NCI-H1092 treated with DMSO at 0.1 percent for 48 hours (cell line): ENCODE results near the gene FAM171A2.
A peak's percentile ranks its signal among the peaks of the same experiment; 100 is the strongest.
"Not testable (repeated sequence)": the region's sequence is repeated elsewhere in the genome, so short reads cannot be mapped to it uniquely, and the experiment has no call there.

Experiments
- DNase-seq: peaks from one replicate; lab custom pipeline; 2025; lab: John Stamatoyannopoulos, UW

The FAM171A2 gene

DNA sequence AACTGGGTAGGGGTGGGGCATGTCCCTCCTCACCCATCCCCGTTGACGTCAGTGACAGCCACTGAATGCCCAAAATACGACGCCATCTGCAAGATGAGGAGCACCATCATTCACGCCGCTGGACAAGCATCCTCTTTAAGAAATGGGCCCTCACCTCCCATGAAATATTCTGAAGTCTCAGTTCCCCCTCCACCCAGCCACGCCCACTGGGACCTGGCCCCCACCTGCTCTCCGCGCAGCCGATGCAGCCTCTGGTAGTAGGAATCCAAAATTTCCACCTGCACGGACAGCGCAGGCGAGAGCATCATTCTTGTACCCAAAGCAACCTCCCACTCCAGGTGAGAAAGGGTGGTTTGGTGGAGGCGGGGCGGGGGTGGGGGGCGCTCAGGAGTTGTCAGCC is 20.2 kb upstream of the FAM171A2 start:
- DNase-seq, result no peak

DNA sequence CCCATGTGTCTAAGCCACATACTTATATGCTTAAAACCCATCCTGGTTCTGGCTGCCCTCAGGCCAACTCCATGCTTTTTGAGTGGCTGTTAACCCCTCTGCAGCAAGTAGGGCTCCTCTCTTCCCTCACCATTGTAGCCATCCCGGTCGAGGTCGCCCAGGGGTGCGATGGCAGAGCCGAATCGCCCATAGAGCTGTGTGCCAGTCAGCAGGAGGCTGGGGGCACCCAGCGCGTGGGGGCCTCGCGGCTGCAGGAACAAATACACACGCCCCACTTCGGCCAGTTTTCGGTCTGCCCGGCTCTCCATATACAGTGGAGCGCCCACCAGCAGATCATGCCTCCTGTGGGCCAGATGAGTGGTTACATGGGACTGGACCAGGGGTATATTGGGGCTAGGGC is 19.7 kb upstream of the FAM171A2 start:
- DNase-seq, result no peak

DNA sequence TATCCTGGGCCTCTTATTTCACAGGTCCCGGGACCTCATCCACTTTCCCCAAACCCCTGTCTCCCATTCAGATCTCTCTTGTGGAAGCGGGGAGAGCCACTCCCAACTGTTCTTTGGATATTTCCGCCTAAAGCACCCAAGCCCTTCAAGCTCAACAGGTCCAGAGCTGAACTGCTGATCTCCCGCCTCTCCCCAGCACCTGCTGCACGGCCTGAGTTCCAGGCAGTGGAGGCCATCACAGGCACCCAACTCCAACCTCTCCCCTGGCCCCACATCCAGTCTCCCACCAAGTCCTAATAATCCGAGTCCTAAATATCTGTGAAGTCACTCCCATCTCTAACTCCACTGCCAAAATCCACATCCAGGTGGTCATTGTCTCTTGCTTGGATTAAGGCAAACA is 19.3 kb upstream of the FAM171A2 start:
- no peak for DNase-seq

DNA sequence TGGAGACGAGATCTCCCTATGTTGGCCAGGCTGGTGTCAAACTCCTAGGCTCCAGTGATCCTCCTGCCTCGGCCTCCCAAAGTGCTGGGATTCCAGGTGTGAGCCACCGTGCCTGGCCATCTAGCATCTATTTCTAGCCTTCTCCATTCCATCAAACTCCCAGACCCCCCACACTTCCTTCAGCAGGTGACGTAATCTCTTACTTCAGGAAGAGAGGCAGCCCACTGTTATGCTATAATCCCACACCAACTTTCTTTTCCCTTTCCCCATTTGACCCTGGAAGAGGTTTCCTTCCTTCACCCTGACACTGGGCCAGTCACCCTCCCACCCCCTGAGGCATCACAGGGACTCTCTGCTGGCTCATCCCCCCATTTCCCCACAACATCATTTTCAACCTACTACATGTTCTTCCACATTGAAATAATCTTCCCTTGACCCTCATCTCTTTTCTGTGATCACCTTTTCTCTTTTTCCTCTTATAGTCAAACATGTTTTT is 18.2 kb upstream of the FAM171A2 start:
- no peak for DNase-seq

DNA sequence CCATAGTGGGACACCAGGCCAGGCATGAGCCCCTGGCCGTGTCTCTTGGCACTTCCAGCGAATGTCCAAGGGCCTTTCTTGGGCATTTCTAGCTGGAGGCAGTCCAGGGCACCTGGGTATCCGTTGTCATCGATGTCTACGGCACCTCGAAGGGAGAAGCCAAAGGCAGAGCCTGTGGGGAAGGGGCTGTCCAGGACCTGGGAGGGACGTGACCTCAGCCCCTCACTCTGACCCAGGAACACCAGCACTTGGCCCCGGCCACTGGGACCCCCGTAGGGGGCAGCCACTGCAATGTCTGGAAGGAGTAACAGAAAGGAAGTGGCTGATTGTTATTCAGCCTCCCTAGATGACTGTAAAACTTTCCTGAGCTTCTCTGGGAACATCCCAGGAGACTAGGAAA is 17.1 kb upstream of the FAM171A2 start:
- no peak for DNase-seq

DNA sequence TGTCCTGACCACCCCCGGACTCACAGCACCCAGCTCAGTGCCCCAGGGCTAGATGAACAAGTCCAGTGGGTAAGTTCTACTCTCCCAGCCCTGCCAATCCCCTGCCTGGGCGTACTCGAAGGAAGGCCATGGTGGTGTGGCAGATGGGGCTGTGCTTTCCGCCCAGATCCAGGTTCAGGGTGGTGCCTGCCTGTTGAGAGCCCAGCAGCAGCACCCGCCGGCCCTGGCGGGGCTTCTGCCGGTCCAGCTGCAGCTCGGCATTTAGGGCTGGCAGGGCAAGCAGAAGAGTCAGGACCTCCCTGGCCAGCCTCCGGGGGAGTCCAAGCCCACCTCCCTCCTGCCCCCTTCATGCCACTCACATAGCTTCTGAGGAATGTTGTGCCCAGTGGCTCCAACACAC is 16.2 kb upstream of the FAM171A2 start:
- no peak for DNase-seq

DNA sequence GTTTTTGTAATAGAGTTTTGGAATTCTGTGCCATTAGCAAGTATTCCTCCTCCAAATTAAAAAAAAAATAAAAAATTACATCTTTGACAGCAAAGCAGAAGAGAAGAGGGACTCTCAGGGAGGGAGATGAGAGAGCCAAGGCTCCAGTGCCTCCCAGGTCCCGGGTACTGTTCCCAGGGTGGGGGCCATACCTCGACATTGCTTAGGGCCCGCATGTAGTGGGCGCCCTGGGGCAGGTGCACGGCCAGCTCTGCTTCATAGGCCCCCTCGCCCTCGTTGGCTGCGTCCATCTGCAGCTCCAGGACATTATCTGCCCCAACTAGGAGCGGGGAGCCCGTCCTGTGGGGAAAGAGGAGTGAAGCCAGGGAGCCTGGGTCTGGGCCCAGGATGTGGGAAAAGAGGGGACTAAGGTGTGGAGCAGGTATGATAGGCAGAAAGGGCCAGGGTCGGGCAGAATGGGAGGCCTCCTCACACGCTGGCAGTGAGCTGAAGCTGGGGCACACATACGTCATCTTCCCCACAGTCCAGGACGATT is 14.6 kb upstream of the FAM171A2 start:
- no peak for DNase-seq

DNA sequence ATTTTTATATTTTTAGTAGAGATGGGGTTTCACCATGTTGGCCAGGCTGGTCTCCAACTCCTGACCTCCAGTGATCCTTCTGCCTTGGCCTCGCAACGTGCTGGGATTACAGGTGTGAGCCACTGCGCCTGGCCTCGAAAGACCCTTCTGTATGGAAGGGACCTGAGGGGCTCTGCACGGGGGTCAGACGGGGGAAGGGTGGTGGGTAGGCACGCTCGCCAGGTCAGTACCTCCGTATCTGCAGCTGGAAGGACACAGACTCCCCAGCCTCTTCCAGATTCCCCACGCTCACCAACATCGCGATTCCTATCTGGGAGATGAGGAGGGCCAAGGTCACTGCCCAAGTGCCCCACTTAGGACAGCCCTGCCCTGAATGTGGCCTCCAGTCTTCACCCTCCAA is 13.1 kb upstream of the FAM171A2 start:
- no peak for DNase-seq

DNA sequence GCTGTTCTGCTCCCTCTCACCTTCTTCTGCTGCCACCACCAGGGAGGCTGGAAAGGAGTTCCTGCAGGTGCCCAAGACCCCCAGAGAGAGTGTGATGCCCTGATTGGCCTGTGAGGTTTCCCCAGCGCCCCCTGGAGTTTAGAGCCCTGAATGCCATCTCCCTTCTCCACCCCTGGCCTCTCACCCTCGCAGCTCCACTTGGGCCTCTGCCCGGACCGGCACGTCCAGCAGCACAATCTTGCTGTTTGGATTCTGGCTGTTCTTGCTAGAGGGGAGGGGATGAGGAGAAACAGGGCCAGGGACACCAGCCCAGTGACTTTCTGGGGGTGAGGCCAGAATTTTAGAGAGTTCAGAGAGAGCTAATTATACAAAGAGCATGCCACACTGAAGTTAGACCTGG is 12.5 kb upstream of the FAM171A2 start:
- no peak for DNase-seq

DNA sequence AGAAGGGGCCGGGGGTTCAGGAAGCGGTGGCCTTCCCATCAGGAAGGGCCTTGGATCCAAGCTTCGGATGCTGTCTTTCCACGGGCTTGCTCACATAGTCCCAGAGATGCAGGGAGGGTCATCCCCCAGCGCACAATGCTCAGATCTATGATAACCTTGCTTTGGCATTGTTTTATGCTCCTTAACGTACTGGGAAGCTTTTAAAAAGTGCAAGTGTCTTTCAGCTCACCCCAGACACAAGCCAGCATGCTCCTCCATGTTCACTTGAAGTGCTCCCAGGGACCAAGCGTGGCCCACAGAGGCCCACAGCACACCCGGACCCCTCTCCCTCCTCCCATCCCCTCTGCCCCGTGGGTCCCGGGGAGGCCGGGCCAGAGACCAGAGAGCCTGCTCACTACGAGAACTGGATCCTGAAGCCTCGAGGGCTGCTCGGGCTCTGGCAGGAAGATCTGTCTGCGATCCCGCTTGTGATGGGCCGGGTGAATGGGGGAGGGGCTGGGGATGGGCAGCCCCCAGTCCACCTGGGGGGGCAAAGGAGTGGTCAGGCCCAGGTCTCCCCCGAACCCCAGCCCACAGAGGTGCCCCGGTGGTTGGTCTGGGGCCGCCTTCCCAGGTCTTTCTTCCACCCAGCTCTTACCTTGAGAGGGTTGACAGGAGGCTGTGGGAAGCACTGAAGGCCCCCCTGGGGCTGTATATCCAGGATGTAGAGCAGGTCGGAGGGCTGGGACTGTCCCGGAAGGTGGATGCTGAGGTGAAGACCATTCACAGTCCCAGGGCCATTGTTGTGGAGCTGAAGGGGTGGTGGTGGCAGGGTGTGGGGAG is 11.8 kb upstream of the FAM171A2 start:
- DNase-seq, result no peak

DNA sequence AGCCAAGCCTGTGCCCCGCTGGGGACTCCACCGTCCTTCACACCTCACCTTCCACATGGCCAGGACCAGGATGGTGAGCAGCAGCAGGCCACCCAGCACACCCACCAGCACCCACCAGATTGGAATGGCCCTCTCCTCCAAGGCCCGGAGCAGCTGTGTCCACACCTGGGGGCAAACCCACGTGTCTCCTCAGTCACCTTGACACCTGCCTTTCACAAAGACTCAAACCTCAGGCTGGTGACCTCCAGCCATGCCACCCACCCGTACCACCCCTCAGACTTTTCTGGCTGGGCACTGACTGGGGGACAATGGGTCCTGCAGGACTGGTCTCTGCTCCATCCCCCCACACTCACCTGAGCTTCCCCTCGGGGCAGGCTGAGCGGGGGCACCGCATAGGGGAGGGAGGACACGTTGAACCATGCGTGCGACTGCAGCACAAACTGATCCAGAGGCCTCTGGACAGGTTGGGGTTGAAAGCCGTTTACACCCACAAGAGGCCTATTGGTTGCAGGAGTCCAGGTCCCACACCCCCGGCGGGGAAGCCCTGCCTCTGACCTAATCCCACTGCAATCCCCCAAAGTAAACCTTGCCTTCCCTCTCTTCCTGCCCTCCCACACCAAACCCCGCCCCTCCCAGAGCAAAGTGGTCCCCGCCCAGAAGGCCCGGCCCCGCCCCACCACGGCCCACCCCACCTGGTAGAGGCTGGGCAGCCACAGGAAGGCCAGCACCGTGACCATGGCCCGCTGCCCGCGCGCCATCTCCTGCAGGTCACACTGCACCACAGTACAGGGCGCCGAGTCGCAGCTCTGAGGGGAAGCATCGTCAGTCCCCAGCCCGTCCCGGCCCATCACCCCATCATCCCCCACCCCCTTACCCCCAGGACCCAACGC is 10.9 kb upstream of the FAM171A2 start:
- no peak for DNase-seq

DNA sequence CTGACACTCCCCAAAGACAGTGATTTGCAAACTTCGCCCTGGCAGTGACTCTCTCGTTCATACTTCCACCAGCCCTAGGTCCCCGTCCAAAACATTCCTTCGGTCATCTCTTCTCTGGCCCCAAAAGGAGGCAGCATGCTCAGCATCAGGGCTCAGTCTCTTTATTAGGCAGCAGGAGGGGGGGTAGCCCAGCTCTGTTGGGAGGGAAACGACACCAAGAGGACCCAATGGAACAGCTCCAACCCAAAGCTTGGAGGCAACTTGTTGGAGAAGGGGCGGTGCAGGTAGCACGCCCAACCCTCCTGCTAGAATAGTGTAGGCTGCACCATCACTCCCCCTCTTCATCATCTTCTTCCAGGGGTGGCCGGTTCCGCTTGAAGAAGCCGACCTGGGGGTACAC is 8.4 kb upstream of the FAM171A2 start:
- DNase-seq, result no peak

DNA sequence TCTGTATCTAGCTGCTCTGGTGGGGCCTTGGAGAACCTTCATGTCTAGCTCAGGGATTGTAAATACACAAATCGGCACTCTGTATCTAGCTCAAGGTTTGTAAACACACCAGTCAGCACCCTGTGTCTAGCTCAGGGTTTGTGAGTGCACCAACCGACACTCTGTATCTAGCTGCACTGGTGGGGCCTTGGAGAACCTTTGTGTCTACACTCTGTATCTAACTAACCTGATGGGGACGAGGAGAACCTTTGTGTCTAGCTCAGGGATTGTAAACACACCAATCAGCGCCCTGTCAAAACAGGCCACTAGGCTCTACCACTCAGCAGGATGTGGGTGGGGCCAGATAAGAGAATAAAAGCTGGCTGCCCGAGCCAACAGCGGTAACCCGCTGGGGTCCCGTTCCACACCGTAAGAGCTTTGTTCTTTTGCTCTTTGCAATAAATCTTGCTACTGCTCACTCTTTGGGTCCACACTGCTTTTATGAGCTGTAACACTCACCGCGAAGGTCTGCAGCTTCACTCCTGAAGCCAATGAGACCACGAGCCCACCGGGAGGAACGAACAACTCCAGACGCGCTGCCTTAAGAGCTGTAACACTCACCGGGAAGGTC is 5.9 kb upstream of the FAM171A2 start:
- not testable (repeated sequence) for DNase-seq

DNA sequence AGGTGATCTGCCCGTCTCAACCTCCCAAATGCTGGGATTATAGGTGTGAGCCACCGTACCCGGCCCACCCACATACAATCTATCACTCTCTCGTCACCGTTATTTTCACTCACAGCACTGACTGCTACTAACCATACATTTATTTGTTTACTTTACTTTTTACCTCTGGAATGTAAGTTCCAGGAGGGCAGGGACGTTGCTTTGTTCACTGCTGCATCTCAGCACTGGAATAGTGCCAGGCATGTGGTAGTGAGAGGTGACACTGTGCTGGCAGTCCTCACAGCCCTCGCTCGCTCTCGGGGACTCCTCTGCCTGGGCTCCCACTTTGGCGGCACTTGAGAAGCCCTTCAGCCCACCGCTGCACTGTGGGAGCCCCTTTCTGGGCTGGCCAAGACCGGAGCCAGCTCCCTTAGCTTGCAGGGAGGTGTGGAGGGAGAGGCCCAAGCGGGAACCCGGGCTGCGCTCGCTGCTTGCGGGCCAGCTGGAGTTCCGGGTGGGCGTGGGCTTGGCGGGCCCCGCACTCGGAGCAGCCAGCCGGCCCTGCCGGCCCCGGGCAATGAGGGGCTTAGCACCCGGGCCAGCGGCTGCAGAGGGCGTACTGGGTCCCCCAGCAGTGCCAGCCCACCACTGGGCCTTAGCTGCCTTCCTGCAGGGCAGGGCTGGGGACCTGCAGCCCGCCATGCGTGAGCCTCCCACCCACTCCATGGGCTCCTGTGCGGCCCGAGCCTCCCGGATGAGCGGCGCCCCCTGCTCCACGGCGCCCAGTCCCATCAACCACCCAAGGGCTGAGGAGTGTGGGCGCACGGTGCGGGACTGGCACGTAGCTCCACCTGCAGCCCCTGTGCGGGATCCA is 5.0 kb upstream of the FAM171A2 start:
- not testable (repeated sequence) for DNase-seq

DNA sequence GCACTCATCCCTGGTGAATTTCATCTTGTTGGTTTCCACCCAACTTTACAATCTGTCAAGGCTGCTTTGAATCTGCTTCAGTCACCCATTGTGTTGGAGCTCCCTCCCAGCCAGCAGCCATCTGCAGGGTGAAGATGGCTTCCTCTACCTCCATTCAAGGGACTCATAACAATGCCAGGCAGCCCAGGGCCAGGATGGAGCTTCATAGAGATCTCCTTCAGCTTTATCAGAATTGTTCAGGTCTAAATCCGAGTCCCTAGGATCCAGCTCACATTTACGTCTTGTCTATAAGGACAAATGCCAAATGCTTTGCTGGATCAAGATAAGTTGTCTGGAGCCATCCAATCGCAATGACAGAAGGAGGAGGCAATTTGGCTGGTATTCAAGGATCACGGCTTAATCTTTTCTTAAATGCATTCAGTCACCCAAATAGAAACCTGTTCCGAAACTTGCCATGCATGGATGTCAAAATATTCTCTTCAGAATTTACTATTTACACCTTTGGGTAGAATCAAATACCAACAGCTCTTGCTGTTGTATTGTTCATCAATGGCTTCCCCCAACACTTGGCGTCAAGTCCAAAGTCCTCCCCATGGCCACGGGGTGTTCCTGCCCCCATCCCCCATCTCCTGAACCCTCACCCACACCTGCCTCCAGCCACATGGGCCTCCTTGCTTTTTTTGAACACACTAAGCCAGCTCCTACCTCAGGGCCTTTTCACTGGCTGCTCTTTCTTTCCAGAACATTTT is 3.8 kb upstream of the FAM171A2 start:
- DNase-seq, result no peak

DNA sequence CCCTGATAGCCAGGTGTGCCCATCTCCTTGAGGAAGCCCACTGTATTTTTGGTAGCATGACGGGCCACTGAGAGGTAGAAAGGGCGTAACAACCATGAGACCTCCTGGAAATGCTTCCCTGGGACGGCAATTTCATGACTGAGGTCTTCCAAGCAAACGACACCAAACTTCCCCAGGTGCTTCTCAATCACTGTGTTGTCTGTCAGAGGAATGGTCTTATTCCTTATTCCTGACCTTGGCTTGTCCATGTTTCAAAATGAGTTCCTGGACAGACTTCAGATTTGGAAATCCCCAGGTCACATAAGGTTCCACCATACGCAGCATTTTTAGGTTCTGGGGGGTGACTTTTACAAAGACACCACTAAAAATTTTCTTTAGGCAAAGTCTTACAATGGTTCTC is 1.4 kb upstream of the FAM171A2 start:
- not testable (repeated sequence) for DNase-seq

DNA sequence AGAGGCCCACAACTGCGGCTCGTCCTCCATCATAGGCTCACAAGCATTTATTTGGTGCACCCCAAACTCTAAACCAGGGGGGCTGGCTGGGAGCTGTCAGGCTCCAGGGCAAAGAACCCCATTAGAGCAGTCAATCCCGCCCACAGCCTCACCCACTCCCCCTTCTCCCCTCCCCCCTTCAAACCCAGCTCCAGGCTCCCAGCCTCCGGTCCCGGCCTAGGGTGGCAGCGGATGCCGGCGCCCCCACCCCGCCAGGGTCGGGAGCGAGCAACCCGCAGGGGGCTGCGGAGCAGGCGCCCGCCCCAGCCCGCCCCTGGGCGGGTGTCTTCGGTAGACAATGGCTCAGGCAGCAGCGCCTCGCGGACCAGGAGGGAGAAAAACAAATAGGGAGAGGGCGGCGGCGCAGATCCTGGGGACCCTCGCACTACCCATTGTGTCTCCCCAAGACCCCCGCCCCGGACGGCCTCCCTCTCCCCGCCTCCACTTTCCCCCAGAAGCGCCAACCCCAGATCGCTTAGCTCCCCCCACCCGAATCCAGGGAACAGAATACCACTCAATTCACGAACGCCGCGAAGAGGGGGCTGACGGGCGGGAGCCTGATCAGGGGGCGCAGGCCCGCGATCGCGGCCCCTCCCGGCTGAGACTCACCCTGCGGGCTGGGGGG is 572 bp downstream of the FAM171A2 start:
- DNase-seq, result peak; percentile 48

DNA sequence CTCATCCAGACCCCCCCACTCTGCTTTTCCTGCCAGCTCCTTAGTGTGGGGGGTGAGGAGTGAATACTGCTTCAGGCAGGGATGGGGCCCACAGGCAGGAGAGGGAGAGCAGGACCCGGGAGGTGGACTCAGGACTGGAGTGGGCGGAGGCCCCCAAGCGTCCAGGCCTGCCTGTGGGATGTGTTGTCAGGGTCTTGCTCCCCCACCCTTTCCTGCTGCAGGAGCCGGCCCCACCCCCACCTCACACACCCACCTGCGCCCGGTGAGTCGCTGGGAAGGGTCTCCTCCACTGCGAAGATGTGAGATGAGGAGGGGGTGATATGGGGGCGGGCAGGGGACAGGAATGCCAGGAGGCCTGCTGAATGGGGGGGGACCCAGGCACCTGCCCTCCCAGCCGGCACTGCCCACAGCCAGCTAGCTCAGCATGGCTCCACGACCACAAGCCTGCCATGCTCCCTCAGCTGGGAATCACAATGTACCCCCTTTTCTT is 1.1 kb downstream of the FAM171A2 start:
- DNase-seq, result no peak

DNA sequence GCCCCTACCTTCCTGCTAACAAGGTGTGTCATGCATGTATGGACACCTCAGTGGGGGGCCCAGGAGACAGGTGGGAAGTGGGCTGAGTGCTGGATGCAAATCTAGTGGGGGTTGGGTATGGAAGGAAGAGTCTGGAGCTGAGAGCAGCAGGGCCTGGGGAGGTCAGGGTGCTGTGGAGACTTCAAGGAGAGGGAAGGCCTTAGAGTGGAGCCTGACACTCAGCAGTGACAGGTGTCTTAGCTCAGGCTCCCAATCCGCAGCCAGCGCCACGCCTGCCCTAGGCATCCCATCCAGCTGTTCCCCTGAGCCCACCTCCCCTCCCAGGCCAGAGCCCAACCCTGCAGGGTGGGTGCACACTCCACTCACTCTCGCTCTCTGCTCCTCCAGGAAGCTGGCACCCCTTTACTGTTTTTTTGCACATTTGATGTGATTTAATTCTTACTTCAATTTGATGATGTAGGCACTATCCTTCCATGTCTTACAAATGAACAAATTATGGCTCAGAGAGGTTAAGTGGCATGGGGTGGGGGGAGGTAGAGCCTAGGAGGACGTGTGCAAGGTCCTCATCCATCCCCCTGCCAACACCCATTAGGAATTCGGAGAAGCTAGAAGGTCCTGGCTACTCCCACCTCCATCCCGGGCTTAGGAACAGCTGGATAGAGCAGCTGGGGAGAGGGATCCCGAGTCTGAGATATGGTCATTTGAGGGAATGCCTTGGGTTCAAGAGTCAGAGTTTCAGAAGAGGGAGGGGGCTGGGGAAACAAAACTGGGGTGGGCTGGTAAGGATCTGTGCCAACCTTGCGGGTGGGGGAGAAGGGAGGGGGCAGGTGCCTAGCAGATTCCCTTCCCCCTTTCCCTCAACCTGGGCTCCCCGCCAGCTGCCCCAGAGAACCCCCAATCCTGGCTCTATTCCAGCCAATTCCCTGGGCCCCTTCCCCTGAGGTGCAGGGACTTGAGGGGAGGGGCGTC is 2.1 kb downstream of the FAM171A2 start:
- DNase-seq, result peak; percentile 20
